Skin epidermis (tissue), 12 donors: Measurements from ENCODE around the gene CIB4.
A peak's percentile ranks its signal among the peaks of the same experiment; 100 is the strongest.

ENCODE experiments used
- H3K27ac ChIP-seq, 21 experiments: fragments of 200-600 bp; sonication (generic) in 11 of 21; one replicate each; pipeline ENCODE4 v1.5.0; 2020; ENCODE audit warnings: mild to moderate bottlenecking in 3 of 21, inconsistent platforms in 2 of 21, moderate library complexity in 2 of 21
- H3K4me3 ChIP-seq, 7 experiments: fragments of 200-600 bp; sonication (generic) in 2 of 7; one replicate each; pipeline ENCODE4 v1.5.0; 2020; ENCODE audit warnings: inconsistent platforms in 2 of 7, mild to moderate bottlenecking in 2 of 7, moderate library complexity in 1 of 7

The CIB4 gene

GRCh38 chr2:26628561-26629345 lies 12.4 kb downstream of the CIB4 start:
- H3K27ac ChIP-seq, result no peak overlapping the region
- H3K4me3 ChIP-seq, result no peak overlapping the region

- Histone ChIP-seq H3K4me3 (no peak overlapping the region), H3K27ac (no peak overlapping the region)
Measured at GRCh38 chr2:26627350-26628105, 13.6 kb downstream of the CIB4 start.

- H3K27ac ChIP-seq, result no peak overlapping the region
- H3K4me3 ChIP-seq, result no peak overlapping the region
Measured at GRCh38 chr2:26626606-26627005, 14.6 kb downstream of the CIB4 start.

- Histone ChIP-seq H3K27ac (peak overlapping the region in 1 of 21 experiments; percentile 25), H3K4me3 (no peak overlapping the region)
Measured at GRCh38 chr2:26623541-26624495, 17.3 kb downstream of the CIB4 start.

GRCh38 chr2:26621469-26622199 lies 19.5 kb downstream of the CIB4 start:
- H3K4me3 ChIP-seq, result no peak overlapping the region
- H3K27ac ChIP-seq, result no peak overlapping the region

GRCh38 chr2:26620031-26620605 lies 21.0 kb downstream of the CIB4 start:
- Histone ChIP-seq H3K27ac (no peak overlapping the region), H3K4me3 (no peak overlapping the region)

- Histone ChIP-seq H3K4me3 (no peak overlapping the region), H3K27ac (no peak overlapping the region)
Measured at GRCh38 chr2:26619521-26619951, 21.6 kb downstream of the CIB4 start.

- Histone ChIP-seq H3K27ac (no peak overlapping the region), H3K4me3 (no peak overlapping the region)
Measured at GRCh38 chr2:26619096-26619495, 22.1 kb downstream of the CIB4 start.

- no peak overlapping the region for H3K27ac ChIP-seq
Measured at GRCh38 chr2:26618611-26619010, 22.6 kb downstream of the CIB4 start.

GRCh38 chr2:26617588-26618083 lies 23.5 kb downstream of the CIB4 start:
- Histone ChIP-seq H3K27ac (no peak overlapping the region), H3K4me3 (no peak overlapping the region)

More at GRCh38 chr2:26618611-26619010, 22.6 kb downstream of the CIB4 start:
- H3K4me3 ChIP-seq, result no peak overlapping the region

GRCh38 chr2:26616706-26617587 lies 24.2 kb downstream of the CIB4 start:
- Histone ChIP-seq H3K4me3 (no peak overlapping the region), H3K27ac (no peak overlapping the region)

- H3K27ac ChIP-seq, result no peak overlapping the region
- no peak overlapping the region for H3K4me3 ChIP-seq
Measured at GRCh38 chr2:26615860-26616705, 25.1 kb downstream of the CIB4 start.

- H3K27ac ChIP-seq, result no peak overlapping the region
Measured at GRCh38 chr2:26615336-26615859, 25.8 kb downstream of the CIB4 start.

GRCh38 chr2:26614216-26615138 lies 26.7 kb downstream of the CIB4 start:
- no peak overlapping the region for H3K27ac ChIP-seq
- no peak overlapping the region for H3K4me3 ChIP-seq

More at GRCh38 chr2:26615336-26615859, 25.8 kb downstream of the CIB4 start:
- H3K4me3 ChIP-seq, result no peak overlapping the region
